HUES6 (cell line): ENCODE data around the gene MINDY4.

ENCODE experiments used
- H3K27ac ChIP-seq: 2 replicates; pipeline ENCODE4 v1.7.0; 2013; ENCODE audit warnings: low read depth, mild to moderate bottlenecking, low read length, inconsistent platforms
- H3K27me3 ChIP-seq: 2 replicates; pipeline ENCODE4 v1.6.1; 2013; ENCODE audit warnings: low read length; ENCODE audit not compliant: control insufficient read depth, insufficient read depth
- H3K36me3 ChIP-seq: 2 replicates; pipeline ENCODE4 v1.6.1; 2013; ENCODE audit warnings: low read length; ENCODE audit not compliant: control insufficient read depth, insufficient read depth
- H3K4me1 ChIP-seq: 2 replicates; pipeline ENCODE4 v1.6.1; 2013; ENCODE audit warnings: low read length; ENCODE audit not compliant: control insufficient read depth, insufficient read depth
- H3K4me3 ChIP-seq: 2 replicates; pipeline ENCODE4 v1.5.1; 2013; ENCODE audit warnings: low read depth, low read length
- H3K9ac ChIP-seq: one replicate; pipeline ENCODE4 v1.6.1; 2013; ENCODE audit warnings: mild to moderate bottlenecking, low read length
- H3K9me3 ChIP-seq: 2 replicates; pipeline ENCODE4 v1.6.1; 2013; ENCODE audit warnings: low read depth, low read length; ENCODE audit not compliant: control insufficient read depth, insufficient read depth

Gene MINDY4

GRCh38 chr7:30913821-30914515 is 142.8 kb downstream of the MINDY4 start:
- peaks cover 33% of the 10 kb centered on the region; the same call in 1 of the 2 replicates for H3K4me1 ChIP-seq

GRCh38 chr7:30914596-30914995 is 143.4 kb downstream of the MINDY4 start:
- Histone ChIP-seq H3K9ac (no peak overlapping the region), H3K36me3 (no peaks in the 10 kb centered on the region), H3K27ac (no peak overlapping the region), H3K27me3 (no peaks in the 10 kb centered on the region), H3K4me1 (peaks cover 33% of the 10 kb centered on the region; the same call in 1 of the 2 replicates), H3K9me3 (no peaks in the 10 kb centered on the region), H3K4me3 (no peak overlapping the region)

More at GRCh38 chr7:30913821-30914515, 142.8 kb downstream of the MINDY4 start:
- H3K9ac ChIP-seq, result no peak overlapping the region
- H3K36me3 ChIP-seq, result no peaks in the 10 kb centered on the region
- H3K27me3 ChIP-seq, result no peaks in the 10 kb centered on the region
- H3K9me3 ChIP-seq, result no peaks in the 10 kb centered on the region
- H3K4me3 ChIP-seq, result no peak overlapping the region
- no peak overlapping the region for H3K27ac ChIP-seq

- Histone ChIP-seq H3K9ac (no peak overlapping the region), H3K27ac (no peak overlapping the region), H3K4me3 (no peak overlapping the region), H3K36me3 (no peaks in the 10 kb centered on the region), H3K9me3 (no peaks in the 10 kb centered on the region), H3K27me3 (no peaks in the 10 kb centered on the region), H3K4me1 (peaks cover 33% of the 10 kb centered on the region; the same call in 1 of the 2 replicates)
These were observed 143.9 kb downstream of the MINDY4 start for GRCh38 chr7:30915005-30915601.

GRCh38 chr7:30915751-30916150 is 144.5 kb downstream of the MINDY4 start:
- Histone ChIP-seq H3K9me3 (no peaks in the 10 kb centered on the region), H3K27me3 (no peaks in the 10 kb centered on the region), H3K4me3 (no peak overlapping the region), H3K9ac (no peak overlapping the region), H3K36me3 (no peaks in the 10 kb centered on the region), H3K27ac (no peak overlapping the region), H3K4me1 (peaks cover 34% of the 10 kb centered on the region; the same call in 1 of the 2 replicates)

GRCh38 chr7:30916255-30916654 is 145.0 kb downstream of the MINDY4 start:
- H3K9me3 ChIP-seq, result no peaks in the 10 kb centered on the region
- H3K27ac ChIP-seq, result no peak overlapping the region
- H3K9ac ChIP-seq, result no peak overlapping the region
- H3K36me3 ChIP-seq, result no peaks in the 10 kb centered on the region
- H3K4me1 ChIP-seq, result peaks cover 39% of the 10 kb centered on the region; the same call in 1 of the 2 replicates
- no peak overlapping the region for H3K4me3 ChIP-seq
- H3K27me3 ChIP-seq, result no peaks in the 10 kb centered on the region

- Histone ChIP-seq H3K36me3 (no peaks in the 10 kb centered on the region), H3K4me3 (no peak overlapping the region), H3K4me1 (peaks cover 40% of the 10 kb centered on the region; the same call in 1 of the 2 replicates), H3K9ac (no peak overlapping the region), H3K27me3 (no peaks in the 10 kb centered on the region), H3K27ac (no peak overlapping the region), H3K9me3 (no peaks in the 10 kb centered on the region)
These were observed 145.6 kb downstream of the MINDY4 start for GRCh38 chr7:30916767-30917166.

GRCh38 chr7:30917216-30917893 is 146.1 kb downstream of the MINDY4 start:
- Histone ChIP-seq H3K27ac (no peak overlapping the region), H3K9me3 (no peaks in the 10 kb centered on the region), H3K27me3 (no peaks in the 10 kb centered on the region), H3K4me1 (peaks cover 40% of the 10 kb centered on the region; the same call in 1 of the 2 replicates), H3K9ac (no peak overlapping the region), H3K36me3 (no peaks in the 10 kb centered on the region), H3K4me3 (no peak overlapping the region)

- H3K36me3 ChIP-seq, result no peaks in the 10 kb centered on the region
- no peaks in the 10 kb centered on the region for H3K9me3 ChIP-seq
- no peaks in the 10 kb centered on the region for H3K27me3 ChIP-seq
- no peak overlapping the region for H3K27ac ChIP-seq
- H3K9ac ChIP-seq, result no peak overlapping the region
- peaks cover 32% of the 10 kb centered on the region; the same call in 1 of the 2 replicates for H3K4me1 ChIP-seq
- no peak overlapping the region for H3K4me3 ChIP-seq
These were observed 147.5 kb downstream of the MINDY4 start for GRCh38 chr7:30918676-30919075.

- no peak overlapping the region for H3K4me3 ChIP-seq
- H3K9ac ChIP-seq, result no peak overlapping the region
- H3K27ac ChIP-seq, result no peak overlapping the region
- H3K4me1 ChIP-seq, result peaks cover 19% of the 10 kb centered on the region; the same call in 1 of the 2 replicates
- no peaks in the 10 kb centered on the region for H3K36me3 ChIP-seq
- no peaks in the 10 kb centered on the region for H3K27me3 ChIP-seq
- no peaks in the 10 kb centered on the region for H3K9me3 ChIP-seq
These were observed 148.9 kb downstream of the MINDY4 start for GRCh38 chr7:30920021-30920583.

GRCh38 chr7:30920584-30921539 is 149.6 kb downstream of the MINDY4 start:
- Histone ChIP-seq H3K4me1 (peaks cover 18% of the 10 kb centered on the region; the same call in 1 of the 2 replicates), H3K27ac (no peak overlapping the region)

More at GRCh38 chr7:30920584-30921539, 149.6 kb downstream of the MINDY4 start:
- H3K9me3 ChIP-seq, result no peaks in the 10 kb centered on the region
- H3K4me3 ChIP-seq, result no peak overlapping the region
- H3K27me3 ChIP-seq, result no peaks in the 10 kb centered on the region
- no peak overlapping the region for H3K9ac ChIP-seq
- H3K36me3 ChIP-seq, result no peaks in the 10 kb centered on the region
